Cardiac muscle cell (in vitro differentiated cells and primary cell): ENCODE measurements around the gene NLRP3. TPM values are rescaled to one million over a fixed set of nuclear protein-coding genes. Genes with fewer than 3 reads are reported as not detected.
"Not testable (repeated sequence)": the region's sequence is repeated elsewhere in the genome, so short reads cannot be mapped to it uniquely, and the experiment has no call there.

Source experiments
- DNase-seq, 2 donors: peaks; one replicate each; pipeline versions ENCODE4 v3.0.0 to v3.0.0-alpha.2; 2010 to 2017; ENCODE audit warnings: low read depth in 1 of 2, low spot score in 1 of 2
- H3K27ac ChIP-seq: fragments of 200-600 bp; sonication (generic); 2 replicates; pipeline ENCODE4 v1.5.1; 2016
- H3K27me3 ChIP-seq: fragments of 200-600 bp; sonication (generic); 2 replicates; pipeline ENCODE4 v1.6.0; 2016; ENCODE audit warnings: control low read depth
- H3K36me3 ChIP-seq: fragments of 200-600 bp; sonication (generic); 2 replicates; pipeline ENCODE4 v1.5.1; 2016; ENCODE audit warnings: control low read depth
- H3K4me1 ChIP-seq: fragments of 200-600 bp; sonication (generic); 2 replicates; pipeline ENCODE4 v1.8.1; 2017; ENCODE audit warnings: low read depth, mild to moderate bottlenecking, mixed run types
- H3K4me3 ChIP-seq: fragments of 200-600 bp; sonication (generic); 2 replicates; pipeline ENCODE4 v1.5.1; 2016; ENCODE audit warnings: mild to moderate bottlenecking
- H3K9me3 ChIP-seq: fragments of 200-600 bp; sonication (generic); 2 replicates; pipeline ENCODE4 v1.5.1; 2017; ENCODE audit warnings: low read depth, mild to moderate bottlenecking, control low read depth
- CTCF ChIP-seq: IDR thresholded peaks from 2 replicates; pipeline ENCODE4 v1.5.1; 2012; ENCODE audit warnings: low read depth, mild to moderate bottlenecking, low read length
- polyA plus RNA-seq: library from polyadenylated mRNA; unstranded; fragments of >200 nt; fragmentation: Nextera tagmentation; extraction: Ambion mirVana; gene quantifications from 2 replicates; pipeline ENCODE4 v1.2.1, GENCODE V29; 2016
- total RNA-seq: library from RNA; depleted of rRNA; stranded (reverse); fragments of >200 nt; gene quantifications from 2 replicates; pipeline ENCODE4 v1.2.3, GENCODE V29; 2016

The NLRP3 gene
- total and polyA plus RNA-seq, 2 experiments from 2014 or later, result 1.5 TPM; not detected in 1

DNA sequence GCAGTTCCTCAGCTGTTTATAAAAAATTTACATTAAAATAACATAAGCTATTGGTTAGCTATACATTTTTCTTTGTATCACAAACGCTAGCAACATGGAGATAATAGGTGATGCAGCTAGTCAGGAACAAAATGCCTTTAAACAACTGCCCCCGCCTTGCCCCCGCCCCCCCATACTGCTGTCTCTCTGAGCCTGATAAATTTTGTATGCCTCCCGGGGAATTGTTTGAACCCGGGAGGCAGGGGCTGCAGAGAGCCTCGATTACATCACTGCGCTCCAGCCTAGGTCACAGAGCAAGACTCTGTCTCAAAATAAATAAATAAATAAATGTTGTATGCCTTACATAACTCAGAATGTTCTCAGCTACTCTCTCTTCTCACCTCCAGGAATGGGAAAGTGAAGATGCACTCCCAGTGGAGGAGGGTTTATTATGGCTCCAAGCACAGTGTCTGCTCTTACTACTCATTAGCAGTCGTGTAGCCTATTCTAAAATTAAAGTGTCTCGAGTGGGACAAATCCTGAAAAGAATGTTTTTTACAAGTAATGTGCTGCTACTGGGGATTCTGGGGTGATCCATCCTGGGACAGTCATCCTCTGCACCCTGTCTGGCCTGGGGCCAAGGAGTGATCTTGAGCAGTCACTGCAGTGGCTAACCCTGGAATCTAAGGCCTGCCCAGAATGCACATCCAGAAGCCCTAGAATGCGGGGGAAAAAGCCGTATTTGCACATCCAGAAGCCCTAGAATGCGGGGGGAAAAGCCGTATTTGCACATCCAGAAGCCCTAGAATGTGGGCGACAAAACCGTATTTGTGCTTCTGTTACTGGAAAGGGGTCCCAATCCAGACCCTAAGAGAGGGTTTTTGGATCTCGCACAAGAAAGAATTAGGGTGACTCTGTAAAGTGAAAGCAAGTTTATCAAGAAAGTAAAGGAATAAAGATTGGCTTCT lies 44.9 kb upstream of the NLRP3 start:
- TF ChIP-seq CTCF, result no peak
- no peaks in the 10 kb centered on the region for H3K27me3 ChIP-seq
- H3K27ac ChIP-seq, result no peak overlapping the region
- H3K4me1 ChIP-seq, result no peaks in the 10 kb centered on the region
- no peaks in the 10 kb centered on the region for H3K36me3 ChIP-seq
- no peaks in the 10 kb centered on the region for H3K9me3 ChIP-seq
- H3K4me3 ChIP-seq, result no peak overlapping the region
- DNase-seq, result peak in 1 of 2 donors; percentile 61

GRCh38 chr1:247371801-247372259 lies 44.1 kb upstream of the NLRP3 start:
- Histone ChIP-seq H3K4me1 (no peaks in the 10 kb centered on the region), H3K27me3 (no peaks in the 10 kb centered on the region), H3K4me3 (no peak overlapping the region), H3K9me3 (no peaks in the 10 kb centered on the region), H3K27ac (no peak overlapping the region), H3K36me3 (no peaks in the 10 kb centered on the region)
- no peak for TF ChIP-seq CTCF
- DNase-seq, result no peak

GRCh38 chr1:247373721-247374141 lies 42.2 kb upstream of the NLRP3 start:
- peak; percentile 50 to 62 for DNase-seq
- no peak overlapping the region for H3K27ac ChIP-seq
- H3K4me3 ChIP-seq, result no peak overlapping the region
- H3K9me3 ChIP-seq, result no peaks in the 10 kb centered on the region
- H3K27me3 ChIP-seq, result no peaks in the 10 kb centered on the region
- TF ChIP-seq CTCF, result peak; percentile 65
- no peaks in the 10 kb centered on the region for H3K4me1 ChIP-seq
- H3K36me3 ChIP-seq, result no peaks in the 10 kb centered on the region

DNA sequence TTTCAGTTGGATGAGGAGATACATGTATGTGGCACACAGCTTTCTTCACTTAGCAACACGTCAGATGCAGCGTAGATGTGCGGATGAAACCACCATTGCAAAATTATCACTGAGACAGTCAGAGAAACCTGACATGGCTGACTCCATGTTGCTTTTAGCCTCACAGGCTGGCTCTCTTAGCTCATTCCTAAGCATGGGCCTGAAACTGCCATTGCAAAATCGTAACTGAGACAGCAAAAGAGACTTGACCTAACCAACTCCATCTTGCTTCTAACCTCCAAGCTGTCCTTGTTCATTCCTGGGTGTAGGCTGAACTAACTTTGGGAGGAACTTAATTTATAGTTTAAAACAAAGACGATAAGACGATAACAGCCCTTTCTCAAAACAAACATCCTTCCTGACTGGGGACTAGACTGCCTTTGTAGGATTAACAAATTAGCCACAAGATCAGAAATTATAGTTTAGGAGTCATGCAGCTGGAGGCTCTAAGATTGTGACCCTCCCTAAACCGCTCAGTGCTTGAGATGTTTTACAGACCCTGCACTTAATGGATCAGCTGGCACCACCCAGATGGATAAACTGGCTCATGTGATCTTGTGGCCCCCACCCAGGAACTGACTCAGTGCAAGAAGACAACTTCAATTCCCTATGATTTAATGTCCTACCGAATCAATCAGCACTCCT lies 41.2 kb upstream of the NLRP3 start:
- H3K36me3 ChIP-seq, H3K4me1 ChIP-seq, H3K27me3 ChIP-seq, H3K27ac ChIP-seq, H3K4me3 ChIP-seq, DNase-seq, H3K9me3 ChIP-seq: not testable (repeated sequence)

DNA sequence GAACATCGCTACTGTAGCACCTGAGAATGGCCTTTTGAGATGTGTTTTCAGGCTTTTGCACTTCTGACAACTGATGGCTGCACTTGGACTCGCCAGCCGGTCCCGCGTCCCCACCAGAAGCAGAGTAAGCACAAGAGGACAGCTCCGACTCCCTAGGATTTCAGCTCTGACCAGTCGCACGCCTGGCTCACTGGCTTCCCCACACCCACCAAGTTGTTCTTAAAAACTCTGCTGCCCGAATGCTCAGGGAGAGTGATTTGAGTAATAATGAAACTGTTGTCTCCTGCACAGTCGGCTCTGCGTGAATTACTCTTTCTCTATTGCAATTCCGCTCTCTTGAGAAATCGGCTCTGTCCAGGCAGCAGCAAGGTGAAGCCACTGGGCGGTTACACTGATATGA lies 40.2 kb upstream of the NLRP3 start:
- Histone ChIP-seq H3K4me1 (no peaks in the 10 kb centered on the region), H3K27ac (no peak overlapping the region), H3K36me3 (no peaks in the 10 kb centered on the region), H3K27me3 (no peaks in the 10 kb centered on the region), H3K9me3 (no peaks in the 10 kb centered on the region), H3K4me3 (no peak overlapping the region)
- no peak for TF ChIP-seq CTCF
- no peak for DNase-seq

- H3K27ac ChIP-seq, result no peak overlapping the region
- H3K9me3 ChIP-seq, result no peaks in the 10 kb centered on the region
- no peaks in the 10 kb centered on the region for H3K27me3 ChIP-seq
- H3K36me3 ChIP-seq, result no peaks in the 10 kb centered on the region
- no peak for TF ChIP-seq CTCF
- H3K4me1 ChIP-seq, result no peaks in the 10 kb centered on the region
- DNase-seq, result no peak
- no peak overlapping the region for H3K4me3 ChIP-seq
These were observed 39.3 kb upstream of the NLRP3 start for GRCh38 chr1:247376659-247377058.

GRCh38 chr1:247377656-247378055 lies 38.3 kb upstream of the NLRP3 start:
- not testable (repeated sequence) for H3K9me3 ChIP-seq, H3K27ac ChIP-seq, DNase-seq, H3K27me3 ChIP-seq, H3K4me3 ChIP-seq, H3K36me3 ChIP-seq, H3K4me1 ChIP-seq
